ENCODE results near the gene UBXN7. TPM values are rescaled to one million over a fixed set of nuclear protein-coding genes. Genes with fewer than 3 reads are reported as not detected.
"Not testable (repeated sequence)": the region's sequence is repeated elsewhere in the genome, so short reads cannot be mapped to it uniquely, and the experiment has no call there.

The UBXN7 gene
- total and polyA plus RNA-seq, 2 of the 13 experiments (the other 11 are each of a cell fraction or from before 2014, with no cell fraction given): 12.5 to 15.9 TPM

DNA sequence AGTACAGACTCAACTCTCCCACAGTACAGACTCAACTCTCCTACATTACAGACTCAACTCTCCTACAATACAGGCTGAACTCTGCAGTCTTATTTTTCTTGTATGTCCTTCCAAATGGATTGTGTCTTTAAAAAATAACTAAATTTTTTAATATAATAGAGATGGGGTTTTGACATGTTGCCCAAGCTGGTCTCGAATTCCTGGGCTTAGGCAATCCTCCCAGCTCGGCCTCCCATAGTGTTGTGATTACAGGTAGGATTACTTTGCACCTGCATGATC, 31.2 kb upstream of the UBXN7 start (continued):
- no peak for TF ChIP-seq ZNF512B (CRISPR knock-in tag; IDR thresholded peaks at IDR 0.05; ENCODE audit: borderline replicate concordance)

GRCh38 chr3:196462680-196463477, 30.7 kb upstream of the UBXN7 start:
- H3K4me3 ChIP-seq (replicated peaks in 1 of 3; ENCODE audit: insufficient read depth in 1 of 3, low read depth in 2 of 3, low read length in 3 of 3); H3K4me2 ChIP-seq (ENCODE audit: low read depth, low read length); H3K79me2 ChIP-seq (ENCODE audit: insufficient read depth, low read length); intact Hi-C loops (cut with micrococcal nuclease; ENCODE audit: unreplicated experiment); FAIRE-seq; H3K4me1 ChIP-seq (ENCODE audit: insufficient read depth, low read length); in situ Hi-C loops (cut with HindIII; ENCODE audit: extremely low pct_ligation_motif_present, low pct_unique_long_range_greater_than_20kb); H2AFZ ChIP-seq (ENCODE audit: low read length); H3K27me3 ChIP-seq (ENCODE audit: control insufficient read depth in 1 of 2, insufficient read depth in 2 of 2, low read length in 2 of 2); POLR2A ChIA-PET; CTCF ChIA-PET (ENCODE audit: low intra/inter-chr PET ratio, low total read pairs); H3K27ac ChIP-seq (ENCODE audit: extremely low read length, insufficient read depth, low read length); H4K20me1 ChIP-seq (ENCODE audit: insufficient read depth, low read length); BruUV-seq (replicated peaks); DNase-seq (ENCODE audit: low spot score); H3K9me3 ChIP-seq (ENCODE audit: low read length); H3K9ac ChIP-seq (ENCODE audit: insufficient read depth, low read depth, low read length); H3K36me3 ChIP-seq (replicated peaks in 1 of 2; ENCODE audit: control insufficient read depth in 1 of 2, insufficient read depth in 2 of 2, low read length in 2 of 2); ATAC-seq: not testable (repeated sequence)
- 100% methylated on average over 1 of the region's 1 CpG for WGBS (ENCODE audit: low lambda C conversion rate)

DNA sequence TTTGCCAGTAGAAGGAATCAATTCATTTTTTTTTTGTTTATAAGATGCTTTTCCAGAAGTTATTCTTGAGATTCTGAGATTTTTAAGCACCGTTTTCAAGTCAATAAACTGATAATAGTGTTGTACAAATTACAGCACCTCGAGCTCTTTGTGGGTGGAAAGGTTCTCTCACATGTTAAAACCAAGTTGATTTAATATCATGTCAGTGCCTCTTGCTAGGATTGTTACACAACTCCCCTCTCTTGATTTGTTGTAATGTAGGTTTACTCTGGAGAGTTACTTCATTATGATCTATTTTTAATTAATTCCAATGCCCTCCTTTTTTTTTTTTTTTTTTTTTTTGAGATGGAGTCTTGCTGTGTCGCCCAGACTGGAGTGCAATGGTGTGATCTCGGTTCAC, 25.8 kb upstream of the UBXN7 start:
- Histone ChIP-seq H4K20me1 (ENCODE audit: insufficient read depth, low read length) (no peaks in the 10 kb centered on the region), H3K27me3 (ENCODE audit: control insufficient read depth in 1 of 2, insufficient read depth in 2 of 2, low read length in 2 of 2) (no peaks in the 10 kb centered on the region), H3K9me3 (ENCODE audit: low read length) (no peaks in the 10 kb centered on the region), H3K4me2 (ENCODE audit: low read depth, low read length) (no peak overlapping the region), H3K9ac (ENCODE audit: insufficient read depth, low read depth, low read length) (no peak overlapping the region), H3K79me2 (ENCODE audit: insufficient read depth, low read length) (no peaks in the 10 kb centered on the region), H2AFZ (ENCODE audit: low read length) (no peak overlapping the region), H3K4me1 (ENCODE audit: insufficient read depth, low read length) (no peaks in the 10 kb centered on the region), H3K36me3 (replicated peaks in 1 of 2; ENCODE audit: control insufficient read depth in 1 of 2, insufficient read depth in 2 of 2, low read length in 2 of 2) (no peaks in the 10 kb centered on the region), H3K27ac (ENCODE audit: extremely low read length, insufficient read depth, low read length) (no peak overlapping the region), H3K4me3 (replicated peaks in 1 of 3; ENCODE audit: insufficient read depth in 1 of 3, low read depth in 2 of 3, low read length in 3 of 3) (no peak overlapping the region)
- CTCF ChIA-PET (ENCODE audit: low intra/inter-chr PET ratio, low total read pairs): no interaction called here
- no peak for DNase-seq (ENCODE audit: low spot score)
- FAIRE-seq: no peak
- ATAC-seq: no peak
- POLR2A ChIA-PET: interaction anchor here (0.7 to 1.1 kb wide), 2 partner anchors 28 kb away, joined by 4 read pairs; no protein-coding TSS in a partner anchor
- in situ Hi-C loops (cut with HindIII; ENCODE audit: extremely low pct_ligation_motif_present, low pct_unique_long_range_greater_than_20kb): no loop called here
- no TSS peak for BruUV-seq (replicated peaks)
- WGBS (ENCODE audit: low lambda C conversion rate): 22% methylated on average over 4 of the region's 4 CpGs
- intact Hi-C loops (cut with micrococcal nuclease; ENCODE audit: unreplicated experiment): no loop called here
- TF ChIP-seq ZNF446 (CRISPR knock-in tag; IDR thresholded peaks at IDR 0.05): no peak
- no peak for TF ChIP-seq NRL (CRISPR knock-in tag; IDR thresholded peaks at IDR 0.05; ENCODE audit: borderline replicate concordance)
- TF ChIP-seq MBNL3 (CRISPR knock-in tag; conservative IDR thresholded peaks at IDR 0.05): no peak
- TF ChIP-seq U2AF2 (IDR thresholded peaks at IDR 0.05; ENCODE audit: low read depth, low read length): no peak
- TF ChIP-seq ZNF644 (CRISPR knock-in tag; IDR thresholded peaks at IDR 0.05; ENCODE audit: low read depth): no peak
- TF ChIP-seq ZSCAN12 (CRISPR knock-in tag; IDR thresholded peaks at IDR 0.05): no peak

DNA sequence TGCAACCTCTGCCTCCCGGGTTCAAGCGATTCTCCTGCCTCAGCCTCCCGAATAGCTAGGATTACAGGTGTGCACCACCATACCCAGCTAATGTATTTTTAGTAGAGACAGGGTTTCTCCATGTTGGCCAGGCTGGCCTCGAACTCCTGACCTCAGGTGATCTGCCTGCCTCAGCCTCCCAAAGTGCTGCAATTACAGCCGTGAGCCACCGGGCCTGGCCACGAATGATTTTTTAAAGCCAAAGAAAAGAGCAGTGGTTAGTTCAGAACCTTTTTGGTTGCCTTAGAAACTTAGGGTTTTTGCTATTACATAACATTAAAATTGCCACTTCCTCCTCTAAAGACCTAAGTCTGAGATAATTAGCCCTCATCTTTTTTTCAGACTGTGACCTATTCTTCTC, 25.2 kb upstream of the UBXN7 start:
- DNase-seq (ENCODE audit: low spot score); H3K36me3 ChIP-seq (replicated peaks in 1 of 2; ENCODE audit: control insufficient read depth in 1 of 2, insufficient read depth in 2 of 2, low read length in 2 of 2); ATAC-seq; H3K4me2 ChIP-seq (ENCODE audit: low read depth, low read length); H3K27ac ChIP-seq (ENCODE audit: extremely low read length, insufficient read depth, low read length); in situ Hi-C loops (cut with HindIII; ENCODE audit: extremely low pct_ligation_motif_present, low pct_unique_long_range_greater_than_20kb); H2AFZ ChIP-seq (ENCODE audit: low read length); FAIRE-seq; intact Hi-C loops (cut with micrococcal nuclease; ENCODE audit: unreplicated experiment); H3K4me1 ChIP-seq (ENCODE audit: insufficient read depth, low read length); H3K9me3 ChIP-seq (ENCODE audit: low read length); H3K9ac ChIP-seq (ENCODE audit: insufficient read depth, low read depth, low read length); CTCF ChIA-PET (ENCODE audit: low intra/inter-chr PET ratio, low total read pairs); H4K20me1 ChIP-seq (ENCODE audit: insufficient read depth, low read length); H3K79me2 ChIP-seq (ENCODE audit: insufficient read depth, low read length); BruUV-seq (replicated peaks); H3K4me3 ChIP-seq (replicated peaks in 1 of 3; ENCODE audit: insufficient read depth in 1 of 3, low read depth in 2 of 3, low read length in 3 of 3); H3K27me3 ChIP-seq (ENCODE audit: control insufficient read depth in 1 of 2, insufficient read depth in 2 of 2, low read length in 2 of 2): not testable (repeated sequence)
- WGBS (ENCODE audit: low lambda C conversion rate): 61% methylated on average over 5 of the region's 7 CpGs
- POLR2A ChIA-PET: interaction anchor here (0.7 to 1.1 kb wide), 2 partner anchors 27 to 29 kb away, joined by 4 read pairs; no protein-coding TSS in a partner anchor
